K562 (cell line): ENCODE measurements around the gene SMIM10L1. TPM values are rescaled to one million over a fixed set of nuclear protein-coding genes. Genes with fewer than 3 reads are reported as not detected.

ENCODE experiments used
- ATAC-seq: fragments of 200-7000 bp; cut with Tn5 transposase; 3 replicates; pipeline ENCODE4 v1.9.1; 2020; ENCODE audit warnings: moderate library complexity
- BruUV-seq: library from RNA; stranded (reverse); fragments of 400-500 nt; replicated peaks from 2 replicates; lab custom pipeline; 2021; lab: Mats Ljungman, UMichigan
- CTCF ChIA-PET: fragments of 300-600 bp; formaldehyde crosslinking; extraction: SDS; loops from one replicate; lab custom pipeline; 2021; ENCODE audit warnings: low intra/inter-chr PET ratio; lab: Yijun Ruan, JAX
- POLR2A ChIA-PET: fragments of 300-600, 350-650 bp; sonication (Branson Sonifier 250); formaldehyde crosslinking; extraction: SDS; loops from one replicate; lab custom pipeline; 2021; ENCODE audit warnings: antibody characterized with exemption, inconsistent platforms; lab: Yijun Ruan, JAX
- DNase-seq, 4 experiments: peaks; one replicate each; pipeline versions ENCODE4 v3.0.0 to v3.0.0-alpha.2; 2011 to 2018; ENCODE audit warnings: low spot score in 3 of 4, mixed read lengths in 3 of 4; ENCODE audit errors: extremely low read depth in 1 of 4
- FAIRE-seq: peaks from 2 replicates; lab custom pipeline; 2011; peaks lifted over from hg19 to GRCh38; lab: Jason Lieb, UNC
- H2AFZ ChIP-seq: 2 replicates; pipeline ENCODE4 v1.6.0; 2011; ENCODE audit warnings: low read depth, low read length, control low read depth, inconsistent platforms
- H3K27ac ChIP-seq: fragments of 200-600 bp; 3 replicates; pipeline ENCODE4 v1.8.0; 2011; ENCODE audit warnings: low read depth, mild to moderate bottlenecking, control low read depth, inconsistent platforms, low read length, moderate library complexity, mixed read lengths; ENCODE audit errors: extremely low read depth
- H3K27me3 ChIP-seq, 2 experiments: fragments of 300-600 bp in 1 of 2; 2 replicates in 1 of 2; 3 replicates in 1 of 2; pipeline versions ENCODE4 v1.6.0 to v1.8.0; 2011; ENCODE audit warnings: inconsistent platforms in 2 of 2, low read length in 2 of 2, mild to moderate bottlenecking in 1 of 2, mixed read lengths in 1 of 2, moderate library complexity in 1 of 2; ENCODE audit not compliant: control insufficient read depth in 2 of 2, insufficient read depth in 2 of 2
- H3K36me3 ChIP-seq: fragments of 300-600 bp; 3 replicates; pipeline ENCODE4 v1.8.0; 2011; ENCODE audit warnings: mild to moderate bottlenecking, low read length, inconsistent platforms; ENCODE audit not compliant: control insufficient read depth, insufficient read depth
- H3K4me1 ChIP-seq, 2 experiments: fragments of 200-600 bp in 1 of 2; replicated peaks in 1 of 2; 2 replicates in 1 of 2; 3 replicates in 1 of 2; pipeline versions ENCODE4 v1.5.1 to v1.8.0; 2011; ENCODE audit warnings: inconsistent platforms in 2 of 2, low read length in 2 of 2, mild to moderate bottlenecking in 1 of 2, mixed read lengths in 1 of 2, moderate library complexity in 1 of 2; ENCODE audit not compliant: control insufficient read depth in 2 of 2, insufficient read depth in 2 of 2
- H3K4me2 ChIP-seq: 2 replicates; pipeline ENCODE4 v1.6.1; 2011; ENCODE audit warnings: low read length, control low read depth, inconsistent platforms, mixed read lengths; ENCODE audit not compliant: insufficient read depth
- H3K4me3 ChIP-seq: fragments of 200-600 bp; sonication (generic), shearing (Covaris generic); 2 replicates; pipeline ENCODE4 v1.5.1; 2016; ENCODE audit warnings: control low read depth, inconsistent platforms
- H3K79me2 ChIP-seq: fragments of 200-600 bp; 3 replicates; pipeline ENCODE4 v1.8.0; 2011; ENCODE audit warnings: low read length, inconsistent platforms; ENCODE audit not compliant: control insufficient read depth, insufficient read depth
- H3K9ac ChIP-seq, 2 experiments: 2 replicates each; pipeline versions ENCODE4 v1.6.0 to v1.6.1; 2011; ENCODE audit warnings: low read depth in 2 of 2, low read length in 2 of 2, control low read depth in 1 of 2, inconsistent platforms in 1 of 2, mild to moderate bottlenecking in 1 of 2, mixed read lengths in 1 of 2; ENCODE audit not compliant: insufficient read depth in 1 of 2
- H3K9me1 ChIP-seq: one replicate; pipeline ENCODE4 v1.6.0; 2011; ENCODE audit warnings: inconsistent platforms, mild to moderate bottlenecking, low read length, moderate library complexity; ENCODE audit not compliant: control insufficient read depth, insufficient read depth
- H3K9me3 ChIP-seq: replicated peaks from 2 replicates; pipeline ENCODE4 v1.5.1; 2011; ENCODE audit warnings: low read depth, low read length, inconsistent platforms; ENCODE audit not compliant: control insufficient read depth, insufficient read depth
- H4K20me1 ChIP-seq: replicated peaks from 2 replicates; pipeline ENCODE4 v1.6.1; 2011; ENCODE audit warnings: low read length, inconsistent platforms, mixed read lengths; ENCODE audit not compliant: control insufficient read depth, insufficient read depth
- HMBOX1 ChIP-seq: sonication (generic); IDR thresholded peaks from 2 replicates; pipeline ENCODE4 v1.6.1; 2016
- RNF219 ChIP-seq: fragments of 250-450 bp; sonication (Bioruptor Pico); IDR thresholded peaks from 2 replicates; pipeline ENCODE4 v1.5.0; 2022; ENCODE audit warnings: mild to moderate bottlenecking
- ZBTB40 ChIP-seq, 2 experiments: fragments of 450-650 bp in 1 of 2; sonication (generic) in 1 of 2; formaldehyde crosslinking in 1 of 2; IDR thresholded peaks; 2 replicates each; pipeline versions ENCODE4 v1.7.1 to v1.9.0; 2016 to 2022; ENCODE audit warnings: inconsistent platforms in 1 of 2, mild to moderate bottlenecking in 1 of 2, missing genetic modification reagents in 1 of 2
- ZNF512 ChIP-seq: IDR thresholded peaks from 2 replicates; pipeline ENCODE4 v1.6.1; 2016; ENCODE audit warnings: missing genetic modification characterization, missing compliant biosample characterization
- WGBS: fragments of 100-300 bp; shearing (Covaris generic); methylation state at CpG from one replicate; pipeline ENCODE4 v1.1.6; 2016; ENCODE audit warnings: low coverage, mixed read lengths; ENCODE audit not compliant: insufficient coverage; ENCODE audit errors: missing lambda C conversion rate; 5-methylcytosine and 5-hydroxymethylcytosine counted together
- in situ Hi-C: fragments of 300-500 bp; cut with MboI; formaldehyde crosslinking; loops from 4 replicates; pipeline ENCODE4 v1.15.0; 2018; ENCODE audit warnings: inconsistent platforms, mixed read lengths
- intact Hi-C: fragments of 100-400 bp; cut with micrococcal nuclease; formaldehyde crosslinking; loops from 2 replicates; pipeline ENCODE4 v1.14.2; 2022
- polyA plus RNA-seq, 8 experiments: library from polyadenylated mRNA; depleted of rRNA in 4 of 8; stranded (reverse) in 5 of 8; unstranded in 3 of 8; fragments of >200 nt; fragmentation: Nextera tagmentation in 2 of 8; fragmentation: Illumina TruSeq in 1 of 8; extraction: Ambion mirVana in 2 of 8; extraction: Trizol in 1 of 8; gene quantifications; 2 replicates each; pipeline versions ENCODE4 v1.2.1 to v1.2.3, GENCODE V29; 2011 to 2014; ENCODE audit warnings: inconsistent platforms in 1 of 8, missing spikeins in 1 of 8
- total RNA-seq, 7 experiments: library from RNA; depleted of rRNA in 6 of 7; stranded (reverse); fragments of >200 nt in 6 of 7; fragmentation: Illumina TruSeq in 2 of 7; extraction: Trizol in 2 of 7; gene quantifications; 2 replicates each; pipeline versions ENCODE4 v1.2.1 to v1.2.3, GENCODE V29; 2011 to 2021; ENCODE audit warnings: low replicate concordance in 1 of 7

SMIM10L1 gene
- total and polyA plus RNA-seq, 9 of the 15 experiments (the other 6 are each of a cell fraction or from before 2014, with no cell fraction given) = 3.0 to 12.1 (median 9.0) TPM

GRCh38 chr12:11171969-11172675 lies 1.1 kb downstream of the SMIM10L1 start:
- in situ Hi-C loops = no loop called here
- Histone ChIP-seq H4K20me1 (0 out of 2 replicates have a peak, but pooled peaks cover 5% of the 10 kb centered on the region), H3K36me3 (peaks cover 29% of the 10 kb centered on the region; the same call in 2 of the 3 replicates), H3K4me1 (peaks cover 6 to 14% of the 10 kb centered on the region in 2 experiments; a peak in 4 of 5 replicates), H3K9me1 (no peaks in the 10 kb centered on the region), H3K79me2 (peaks cover 73% of the 10 kb centered on the region), H3K4me2 (peak overlapping the region; percentile 87), H3K27ac (peak overlapping the region; percentile 99), H2AFZ (peak overlapping the region; percentile 94), H3K4me3 (peak overlapping the region; percentile 50), H3K9ac (peak overlapping the region; percentile 97 to 98; a peak in 3 of 4 replicates), H3K9me3 (no peaks in the 10 kb centered on the region), H3K27me3 (no peaks in the 10 kb centered on the region)
- intact Hi-C loops = no loop called here
- BruUV-seq = TSS peak; percentile 77
- ATAC-seq (0 out of 3 replicates have a peak, but pooled peaks have one; percentile 18), DNase-seq (peak in 1 of 4 experiments; percentile 5), FAIRE-seq (peak; percentile 48)
- under 1% methylated on average over 10 of the region's 10 CpGs for WGBS
- TF ChIP-seq ZBTB40 (IDR thresholded peaks at IDR 0.05) = 0 out of 2 replicates have a peak, but pooled peaks have one; percentile 19
- no peak for TF ChIP-seq ZBTB40 (CRISPR knock-in tag; IDR thresholded peaks at IDR 0.05)
- TF ChIP-seq ZNF512 (tag) = 0 out of 2 replicates have a peak, but pooled peaks have one; percentile 40
- 0 out of 2 replicates have a peak, but pooled peaks have one; percentile 1 for TF ChIP-seq HMBOX1
- no peak for TF ChIP-seq RNF219
- ChIA-PET CTCF (no interaction called here), POLR2A (interaction anchor here (0.8 to 2.1 kb wide), 5 partner anchors 9 to 64 kb away, joined by 3 to 12 read pairs (median 6); no protein-coding TSS in a partner anchor)
